Thyroid gland (tissue), 4 donors: ENCODE data around the gene ZBED6. TPM values are rescaled to one million over a fixed set of nuclear protein-coding genes. Genes with fewer than 3 reads are reported as not detected.

Experiments
- DNase-seq, 2 donors: peaks; one replicate each; pipeline ENCODE4 v3.0.0-alpha.2; 2019
- H3K27ac ChIP-seq, 3 donors: fragments of 200-600 bp; sonication (generic); 1 replicate in 2 of 3; 2 replicates in 1 of 3; pipeline ENCODE4 v1.5.1; 2016 to 2019; ENCODE audit warnings: mild to moderate bottlenecking in 1 of 3, moderate library complexity in 1 of 3
- H3K27me3 ChIP-seq: fragments of 200-600 bp; sonication (generic); one replicate; pipeline ENCODE4 v1.5.1; 2019
- H3K36me3 ChIP-seq, 2 donors: fragments of 200-600 bp; sonication (generic); one replicate each; pipeline ENCODE4 v1.5.1; 2016 to 2019
- H3K4me1 ChIP-seq, 2 donors: fragments of 200-600 bp; sonication (generic); one replicate each; pipeline ENCODE4 v1.5.1; 2017 to 2019
- H3K4me3 ChIP-seq, 3 donors: fragments of 200-600 bp; sonication (generic); replicated peaks in 1 of 3; 1 replicate in 2 of 3; 2 replicates in 1 of 3; pipeline ENCODE4 v1.5.1; 2016; ENCODE audit warnings: mild to moderate bottlenecking in 1 of 3
- H3K9me3 ChIP-seq: fragments of 200-600 bp; sonication (generic); one replicate; pipeline ENCODE4 v1.5.1; 2017
- CTCF ChIP-seq, 6 experiments: fragments of 200-600 bp in 3 of 6; fragments of 450-650 bp in 3 of 6; sonication (generic) in 3 of 6; IDR thresholded peaks; one replicate each; pipeline ENCODE4 v1.5.1; 2016 to 2019; ENCODE audit warnings: antibody characterized with exemption in 6 of 6, mild to moderate bottlenecking in 2 of 6, inconsistent platforms in 1 of 6, moderate library complexity in 1 of 6
- POLR2A ChIP-seq, 2 donors: fragments of 450-650 bp; IDR thresholded peaks; one replicate each; pipeline ENCODE4 v1.6.1; 2017; ENCODE audit warnings: antibody characterized with exemption in 2 of 2, mild to moderate bottlenecking in 2 of 2, moderate library complexity in 1 of 2
- WGBS, 2 donors: methylation state at CpG; one replicate each; pipeline ENCODE4 v1.1.5; 2017; 5-methylcytosine and 5-hydroxymethylcytosine counted together
- intact Hi-C: fragments of 100-400 bp; cut with DNase I; formaldehyde crosslinking; loops from one replicate; pipeline ENCODE4 v1.15.1; 2023
- total RNA-seq, 4 donors: library from RNA; depleted of rRNA; stranded (reverse); fragments of >200 nt; gene quantifications; one replicate each; pipeline ENCODE4 v1.2.3, GENCODE V29; 2016

Gene ZBED6
- total RNA-seq, 4 donors from 2014 or later: 17.6 to 33.2 (median 28.5) TPM

- WGBS, 2 donors: 73 to 76% methylated on average over 19 of the region's 19 CpGs
- intact Hi-C loops: loop anchor here (10.0 kb wide), 1 partner anchor 350 kb away; no protein-coding TSS in a partner anchor
- H3K27ac ChIP-seq: peak overlapping the region; percentile 88 to 94 (median 94)
Observed at GRCh38 chr1:203794764-203795440, 521 bp upstream of the ZBED6 start.

GRCh38 chr1:203796236-203796605 is 798 bp downstream of the ZBED6 start:
- peaks cover 31 to 43% of the 10 kb centered on the region in 2 donors for H3K4me1 ChIP-seq
- H3K27ac ChIP-seq: peak overlapping the region; percentile 88 to 94 (median 94)
- WGBS, 2 donors: 1 to 2% methylated on average over 12 of the region's 12 CpGs
- H3K9me3 ChIP-seq: no peaks in the 10 kb centered on the region
- no peak for TF ChIP-seq CTCF (IDR thresholded peaks at IDR 0.05)
- TF ChIP-seq POLR2A (IDR thresholded peaks at IDR 0.05): no peak
- no peaks in the 10 kb centered on the region for H3K27me3 ChIP-seq
- intact Hi-C loops: loop anchor here (10.0 kb wide), 1 partner anchor 349 kb away; no protein-coding TSS in a partner anchor
- DNase-seq: peak in 1 of 2 donors; percentile 21
- no peaks in the 10 kb centered on the region for H3K36me3 ChIP-seq
- peak overlapping the region; percentile 45 to 66 (median 62) for H3K4me3 ChIP-seq

More at GRCh38 chr1:203794764-203795440, 521 bp upstream of the ZBED6 start:
- no peak overlapping the region for H3K4me3 ChIP-seq
- no peak for TF ChIP-seq POLR2A (IDR thresholded peaks at IDR 0.05)
- TF ChIP-seq CTCF (IDR thresholded peaks at IDR 0.05): no peak
- DNase-seq: no peak
- H3K36me3 ChIP-seq: no peaks in the 10 kb centered on the region
- H3K27me3 ChIP-seq: no peaks in the 10 kb centered on the region
- no peaks in the 10 kb centered on the region for H3K9me3 ChIP-seq
- peaks cover 22 to 33% of the 10 kb centered on the region in 2 donors for H3K4me1 ChIP-seq

GRCh38 chr1:203797216-203797615 is 1.8 kb downstream of the ZBED6 start:
- Histone ChIP-seq H3K9me3 (no peaks in the 10 kb centered on the region), H3K4me3 (no peak overlapping the region), H3K4me1 (peaks cover 36 to 49% of the 10 kb centered on the region in 2 donors), H3K27ac (no peak overlapping the region), H3K27me3 (no peaks in the 10 kb centered on the region), H3K36me3 (no peaks in the 10 kb centered on the region)
- DNase-seq: no peak
- no peak for TF ChIP-seq CTCF (IDR thresholded peaks at IDR 0.05)
- TF ChIP-seq POLR2A (IDR thresholded peaks at IDR 0.05): no peak
- intact Hi-C loops: loop anchor here (10.0 kb wide), 1 partner anchor 348 kb away; no protein-coding TSS in a partner anchor
- WGBS, 2 donors: 85 to 87% methylated on average over 2 of the region's 2 CpGs

GRCh38 chr1:203797948-203798655 is 2.7 kb downstream of the ZBED6 start:
- no peaks in the 10 kb centered on the region for H3K27me3 ChIP-seq
- H3K4me3 ChIP-seq: no peak overlapping the region
- intact Hi-C loops: loop anchor here (10.0 kb wide), 1 partner anchor 347 kb away; no protein-coding TSS in a partner anchor
- H3K9me3 ChIP-seq: no peaks in the 10 kb centered on the region
- peaks cover 39 to 55% of the 10 kb centered on the region in 2 donors for H3K4me1 ChIP-seq
- TF ChIP-seq POLR2A (IDR thresholded peaks at IDR 0.05) (no peak), CTCF (IDR thresholded peaks at IDR 0.05) (no peak)
- 68% methylated on average over 6 of the region's 6 CpGs for WGBS, 2 donors
- H3K36me3 ChIP-seq: no peaks in the 10 kb centered on the region
- DNase-seq: peak; percentile 15 to 20
- H3K27ac ChIP-seq: no peak overlapping the region
